Esophagus squamous epithelium (tissue), 5 donors: ENCODE results near the gene CSMD2. TPM values are rescaled to one million over a fixed set of nuclear protein-coding genes. Genes with fewer than 3 reads are reported as not detected.
A peak's percentile ranks its signal among the peaks of the same experiment; 100 is the strongest.

Source experiments
- DNase-seq: peaks from one replicate; lab custom pipeline; 2025; lab: John Stamatoyannopoulos, UW
- H3K27ac ChIP-seq, 4 donors: fragments of 200-600 bp; sonication (generic); one replicate each; pipeline ENCODE4 v1.5.1; 2016 to 2019; ENCODE audit warnings: mild to moderate bottlenecking in 1 of 4
- H3K27me3 ChIP-seq, 4 donors: fragments of 200-600 bp; sonication (generic); 1 replicate in 3 of 4; 2 replicates in 1 of 4; pipeline versions ENCODE4 v1.5.1 to v1.6.0; 2017 to 2021; ENCODE audit warnings: antibody characterized with exemption in 1 of 4
- H3K36me3 ChIP-seq, 3 donors: fragments of 200-600 bp; sonication (generic); one replicate each; pipeline ENCODE4 v1.5.1; 2016 to 2019
- H3K4me1 ChIP-seq, 3 donors: fragments of 200-600 bp; sonication (generic); one replicate each; pipeline ENCODE4 v1.5.1; 2017 to 2019
- H3K4me3 ChIP-seq, 4 donors: fragments of 200-600 bp; sonication (generic); 1 replicate in 3 of 4; 2 replicates in 1 of 4; pipeline ENCODE4 v1.5.1; 2016 to 2019; ENCODE audit warnings: mild to moderate bottlenecking in 2 of 4, moderate library complexity in 1 of 4
- H3K9me3 ChIP-seq, 3 donors: fragments of 200-600 bp; sonication (generic); one replicate each; pipeline ENCODE4 v1.5.1; 2016 to 2019
- CTCF ChIP-seq, 6 experiments: fragments of 450-650 bp in 4 of 6; fragments of 200-600 bp in 2 of 6; sonication (generic) in 2 of 6; IDR thresholded peaks; one replicate each; pipeline ENCODE4 v1.5.1; 2016 to 2019; ENCODE audit warnings: antibody characterized with exemption in 6 of 6, mild to moderate bottlenecking in 4 of 6, moderate library complexity in 4 of 6
- POLR2A ChIP-seq, 4 donors: fragments of 450-650 bp; IDR thresholded peaks; one replicate each; pipeline ENCODE4 v1.6.1; 2017; ENCODE audit warnings: antibody characterized with exemption in 4 of 4, mild to moderate bottlenecking in 4 of 4, moderate library complexity in 3 of 4
- WGBS, 2 donors: methylation state at CpG; one replicate each; pipeline ENCODE4 v1.1.5; 2018; 5-methylcytosine and 5-hydroxymethylcytosine counted together
- intact Hi-C: fragments of 100-400 bp; cut with DNase I; formaldehyde crosslinking; loops from one replicate; pipeline ENCODE4 v1.15.0; 2022
- total RNA-seq, 4 donors: library from RNA; depleted of rRNA; stranded (reverse); fragments of >200 nt; gene quantifications; one replicate each; pipeline ENCODE4 v1.1.0, GENCODE V29; 2016
- donor health status: DM: yes; HTN: yes; CAD: no.

Gene CSMD2
- total RNA-seq, 4 donors from 2014 or later, result under 0.01 to 0.13 TPM; not detected in 2

- no peak overlapping the region for H3K27ac ChIP-seq
- intact Hi-C loops, result no loop called here
- TF ChIP-seq CTCF (IDR thresholded peaks at IDR 0.05), result peak in 5 of 6 experiments; percentile 44 to 70 (median 52)
- no peak for TF ChIP-seq POLR2A (IDR thresholded peaks at IDR 0.05)
- H3K4me1 ChIP-seq, result no peaks in the 10 kb centered on the region
- DNase-seq, result no peak
- WGBS, 2 donors, result 39 to 52% methylated on average over 11 of the region's 11 CpGs
- H3K36me3 ChIP-seq, result no peaks in the 10 kb centered on the region
- H3K9me3 ChIP-seq, result no peaks in the 10 kb centered on the region
- no peak overlapping the region for H3K4me3 ChIP-seq
- H3K27me3 ChIP-seq, result peaks cover 0 to 31% (median 0%) of the 10 kb centered on the region in 4 donors
Observed at GRCh38 chr1:34013958-34014737, 150.9 kb downstream of the CSMD2 start.

- no peak for DNase-seq
Observed at GRCh38 chr1:34013136-34013535, 151.9 kb downstream of the CSMD2 start.

GRCh38 chr1:34009340-34009985 is 155.6 kb downstream of the CSMD2 start:
- intact Hi-C loops, result no loop called here
- H3K27ac ChIP-seq, result no peak overlapping the region
- WGBS, 2 donors, result 77 to 82% methylated on average over 4 of the region's 5 CpGs
- no peak overlapping the region for H3K4me3 ChIP-seq
- no peaks in the 10 kb centered on the region for H3K36me3 ChIP-seq
- H3K4me1 ChIP-seq, result no peaks in the 10 kb centered on the region
- TF ChIP-seq POLR2A (IDR thresholded peaks at IDR 0.05), result no peak
- TF ChIP-seq CTCF (IDR thresholded peaks at IDR 0.05), result no peak
- H3K27me3 ChIP-seq, result peaks cover 0 to 30% (median 0%) of the 10 kb centered on the region in 4 donors
- no peaks in the 10 kb centered on the region for H3K9me3 ChIP-seq
- no peak for DNase-seq

More at GRCh38 chr1:34013136-34013535, 151.9 kb downstream of the CSMD2 start:
- TF ChIP-seq POLR2A (IDR thresholded peaks at IDR 0.05) (no peak), CTCF (IDR thresholded peaks at IDR 0.05) (no peak)
- intact Hi-C loops, result no loop called here
- peaks cover 0 to 34% (median 0%) of the 10 kb centered on the region in 4 donors for H3K27me3 ChIP-seq
- no peaks in the 10 kb centered on the region for H3K4me1 ChIP-seq
- no peak overlapping the region for H3K27ac ChIP-seq
- 72 to 80% methylated on average over 9 to 10 of the region's 10 CpGs for WGBS, 2 donors
- no peaks in the 10 kb centered on the region for H3K9me3 ChIP-seq
- no peaks in the 10 kb centered on the region for H3K36me3 ChIP-seq
- H3K4me3 ChIP-seq, result no peak overlapping the region

GRCh38 chr1:34007760-34008159 is 157.3 kb downstream of the CSMD2 start:
- no peak overlapping the region for H3K4me3 ChIP-seq
- TF ChIP-seq POLR2A (IDR thresholded peaks at IDR 0.05) (no peak), CTCF (IDR thresholded peaks at IDR 0.05) (no peak)
- no peaks in the 10 kb centered on the region for H3K36me3 ChIP-seq
- intact Hi-C loops, result no loop called here
- H3K27ac ChIP-seq, result no peak overlapping the region
- 53 to 61% methylated on average over 2 of the region's 2 CpGs for WGBS, 2 donors
- no peaks in the 10 kb centered on the region for H3K9me3 ChIP-seq
- H3K27me3 ChIP-seq, result peaks cover 0 to 13% (median 0%) of the 10 kb centered on the region in 4 donors
- H3K4me1 ChIP-seq, result no peaks in the 10 kb centered on the region
- no peak for DNase-seq

GRCh38 chr1:34005309-34005708 is 159.7 kb downstream of the CSMD2 start:
- Histone ChIP-seq H3K4me3 (no peak overlapping the region), H3K36me3 (no peaks in the 10 kb centered on the region), H3K27ac (no peak overlapping the region), H3K27me3 (peaks cover 0 to 13% (median 0%) of the 10 kb centered on the region in 4 donors), H3K4me1 (no peaks in the 10 kb centered on the region), H3K9me3 (no peaks in the 10 kb centered on the region)
- TF ChIP-seq CTCF (IDR thresholded peaks at IDR 0.05) (no peak), POLR2A (IDR thresholded peaks at IDR 0.05) (no peak)
- WGBS, 2 donors, result 82 to 90% methylated on average over 2 of the region's 2 CpGs
- DNase-seq, result no peak
- intact Hi-C loops, result no loop called here
